Endodermal cell (in vitro differentiated cells): ENCODE measurements around the gene AUTS2. TPM values are rescaled to one million over a fixed set of nuclear protein-coding genes. Genes with fewer than 3 reads are reported as not detected.
A peak's percentile ranks its signal among the peaks of the same experiment; 100 is the strongest.

Experiments used
- DNase-seq: peaks from one replicate; pipeline ENCODE4 v3.0.0-alpha.2; 2017
- H3K27ac ChIP-seq: 2 replicates; pipeline ENCODE4 v1.5.1; 2013; ENCODE audit warnings: mild to moderate bottlenecking, low read depth, low read length, moderate library complexity
- H3K27me3 ChIP-seq: 2 replicates; pipeline ENCODE4 v1.6.1; 2013; ENCODE audit warnings: mild to moderate bottlenecking, low read length, moderate library complexity; ENCODE audit not compliant: insufficient read depth, control insufficient read depth, poor library complexity, severe bottlenecking
- H3K36me3 ChIP-seq: 2 replicates; pipeline ENCODE4 v1.7.0; 2013; ENCODE audit warnings: mild to moderate bottlenecking, low read length, moderate library complexity; ENCODE audit not compliant: control insufficient read depth, insufficient read depth
- H3K4me1 ChIP-seq: one replicate; pipeline ENCODE4 v1.7.0; 2013; ENCODE audit warnings: low read length; ENCODE audit not compliant: control insufficient read depth, insufficient read depth
- H3K4me3 ChIP-seq: 2 replicates; pipeline ENCODE4 v1.5.1; 2013; ENCODE audit warnings: mild to moderate bottlenecking, low read length, moderate library complexity
- H3K9ac ChIP-seq: 2 replicates; pipeline ENCODE4 v1.6.1; 2013; ENCODE audit warnings: mild to moderate bottlenecking, low read length, moderate library complexity; ENCODE audit not compliant: poor library complexity, severe bottlenecking; ENCODE audit errors: extremely low read depth
- H3K9me3 ChIP-seq: 2 replicates; pipeline ENCODE4 v1.6.1; 2013; ENCODE audit warnings: mild to moderate bottlenecking, low read length, moderate library complexity; ENCODE audit not compliant: control insufficient read depth
- H3K27ac Mint-ChIP-seq: 2 replicates; pipeline ENCODE4 v1.8.0; 2020; ENCODE audit warnings: mixed read lengths
- H3K27me3 Mint-ChIP-seq: 2 replicates; pipeline ENCODE4 v1.8.0; 2021; ENCODE audit warnings: mild to moderate bottlenecking, mixed read lengths; ENCODE audit not compliant: insufficient read depth
- H3K36me3 Mint-ChIP-seq: 2 replicates; pipeline ENCODE4 v1.8.0; 2020; ENCODE audit warnings: low read depth, mixed read lengths
- H3K4me1 Mint-ChIP-seq: 2 replicates; pipeline ENCODE4 v1.8.0; 2020; ENCODE audit warnings: mixed read lengths
- H3K4me3 Mint-ChIP-seq: 2 replicates; pipeline ENCODE4 v1.8.0; 2020; ENCODE audit warnings: mild to moderate bottlenecking, moderate library complexity, mixed read lengths
- H3K9me3 Mint-ChIP-seq: 2 replicates; pipeline ENCODE4 v1.8.0; 2020; ENCODE audit warnings: mild to moderate bottlenecking, mixed read lengths
- WGBS, 2 experiments: methylation state at CpG; one replicate each; pipeline versions ENCODE4 v1.1.5 to v1.1.7; 2013; ENCODE audit warnings: missing lambda C conversion rate in 2 of 2, mixed read lengths in 1 of 2; ENCODE audit not compliant: insufficient coverage in 1 of 2, insufficient read length in 1 of 2; 5-methylcytosine and 5-hydroxymethylcytosine counted together
- total RNA-seq, 2 donors: library from RNA; stranded (reverse); fragmentation: NEBNext Ultra II Directional in 1 of 2; extraction: Animal tissue kit (Norgen Biotek cat#: 25700) in 1 of 2; gene quantifications; 2 replicates in 1 of 2; 3 replicates in 1 of 2; pipeline ENCODE4 v1.2.1, GENCODE V29; 2021
- TF ChIP-seq, protein P1 (sequence below): fragments of 200-600 bp; sonication (generic); conservative IDR thresholded peaks from 2 replicates; pipeline ENCODE4 v1.5.0; 2021; ENCODE audit warnings: antibody characterized with exemption, mild to moderate bottlenecking

Gene AUTS2
- total RNA-seq, 2 donors from 2014 or later, result 76.8 to 106 TPM

DNA sequence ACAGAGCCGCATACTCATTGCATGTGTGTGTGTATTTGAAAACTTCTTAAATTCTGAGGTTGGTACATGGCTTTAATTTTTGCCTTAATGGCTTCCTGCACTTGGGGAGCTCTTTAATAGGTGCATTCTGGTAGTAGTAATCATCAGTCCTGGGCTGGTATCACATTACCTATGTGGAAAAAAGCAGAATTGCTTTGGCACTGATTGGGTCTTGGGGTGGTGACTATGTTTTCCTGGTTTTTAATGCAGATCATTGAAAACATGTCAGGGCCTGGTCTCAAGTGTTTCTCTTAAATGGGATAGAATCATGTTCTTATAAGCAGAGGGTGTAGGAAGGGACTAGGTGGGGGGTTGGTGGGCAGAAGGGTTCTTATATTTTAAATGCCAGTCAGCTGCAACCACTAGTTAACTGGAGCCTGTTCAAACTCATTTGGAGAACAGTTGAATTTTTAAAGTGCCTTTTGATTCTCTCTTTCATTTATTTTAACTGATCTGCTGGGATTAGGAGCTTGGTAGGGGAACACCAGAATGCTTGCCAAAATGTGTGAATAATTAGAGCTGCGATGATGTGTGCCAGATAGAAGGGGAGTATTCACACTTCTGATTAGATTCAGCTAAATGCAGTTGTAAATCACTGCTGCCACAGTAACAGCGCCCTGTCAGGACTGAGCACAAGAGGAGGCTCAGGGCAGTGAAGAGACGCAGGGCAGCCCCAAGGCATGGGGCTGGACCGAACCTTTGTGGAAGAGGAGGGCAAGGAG lies 900.1 kb downstream of the AUTS2 start:
- peaks cover 4% of the 10 kb centered on the region for H3K4me1 ChIP-seq
- H3K9me3 ChIP-seq, result no peaks in the 10 kb centered on the region
- no peaks in the 10 kb centered on the region for H3K27me3 Mint-ChIP-seq
- H3K27me3 ChIP-seq, result no peaks in the 10 kb centered on the region
- H3K27ac Mint-ChIP-seq, result no peak overlapping the region
- peaks cover 2% of the 10 kb centered on the region for H3K4me1 Mint-ChIP-seq
- no peak overlapping the region for H3K4me3 ChIP-seq
- no peak overlapping the region for H3K9ac ChIP-seq
- TF ChIP-seq, protein P1, sequence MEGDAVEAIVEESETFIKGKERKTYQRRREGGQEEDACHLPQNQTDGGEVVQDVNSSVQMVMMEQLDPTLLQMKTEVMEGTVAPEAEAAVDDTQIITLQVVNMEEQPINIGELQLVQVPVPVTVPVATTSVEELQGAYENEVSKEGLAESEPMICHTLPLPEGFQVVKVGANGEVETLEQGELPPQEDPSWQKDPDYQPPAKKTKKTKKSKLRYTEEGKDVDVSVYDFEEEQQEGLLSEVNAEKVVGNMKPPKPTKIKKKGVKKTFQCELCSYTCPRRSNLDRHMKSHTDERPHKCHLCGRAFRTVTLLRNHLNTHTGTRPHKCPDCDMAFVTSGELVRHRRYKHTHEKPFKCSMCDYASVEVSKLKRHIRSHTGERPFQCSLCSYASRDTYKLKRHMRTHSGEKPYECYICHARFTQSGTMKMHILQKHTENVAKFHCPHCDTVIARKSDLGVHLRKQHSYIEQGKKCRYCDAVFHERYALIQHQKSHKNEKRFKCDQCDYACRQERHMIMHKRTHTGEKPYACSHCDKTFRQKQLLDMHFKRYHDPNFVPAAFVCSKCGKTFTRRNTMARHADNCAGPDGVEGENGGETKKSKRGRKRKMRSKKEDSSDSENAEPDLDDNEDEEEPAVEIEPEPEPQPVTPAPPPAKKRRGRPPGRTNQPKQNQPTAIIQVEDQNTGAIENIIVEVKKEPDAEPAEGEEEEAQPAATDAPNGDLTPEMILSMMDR, result no peak
- no peak overlapping the region for H3K4me3 Mint-ChIP-seq
- DNase-seq, result peak; percentile 4
- H3K27ac ChIP-seq, result no peak overlapping the region
- peaks cover 4% of the 10 kb centered on the region for H3K36me3 Mint-ChIP-seq
- no peaks in the 10 kb centered on the region for H3K9me3 Mint-ChIP-seq
- no peaks in the 10 kb centered on the region for H3K36me3 ChIP-seq
- 94% methylated on average over 4 to 5 of the region's 5 CpGs for WGBS, 2 experiments

GRCh38 chr7:70500261-70500660 lies 902.0 kb downstream of the AUTS2 start:
- Mint-ChIP-seq H3K36me3 (peaks cover 4% of the 10 kb centered on the region), H3K4me1 (no peaks in the 10 kb centered on the region), H3K27ac (no peak overlapping the region), H3K9me3 (no peaks in the 10 kb centered on the region), H3K4me3 (no peak overlapping the region), H3K27me3 (no peaks in the 10 kb centered on the region)
- WGBS, 2 experiments, result 97 to 100% methylated on average over 5 to 7 of the region's 7 CpGs
- Histone ChIP-seq H3K36me3 (no peaks in the 10 kb centered on the region), H3K27ac (no peak overlapping the region), H3K27me3 (no peaks in the 10 kb centered on the region), H3K9ac (no peak overlapping the region), H3K4me3 (no peak overlapping the region), H3K9me3 (no peaks in the 10 kb centered on the region), H3K4me1 (no peaks in the 10 kb centered on the region)
- TF ChIP-seq, protein P1, result no peak
- no peak for DNase-seq

DNA sequence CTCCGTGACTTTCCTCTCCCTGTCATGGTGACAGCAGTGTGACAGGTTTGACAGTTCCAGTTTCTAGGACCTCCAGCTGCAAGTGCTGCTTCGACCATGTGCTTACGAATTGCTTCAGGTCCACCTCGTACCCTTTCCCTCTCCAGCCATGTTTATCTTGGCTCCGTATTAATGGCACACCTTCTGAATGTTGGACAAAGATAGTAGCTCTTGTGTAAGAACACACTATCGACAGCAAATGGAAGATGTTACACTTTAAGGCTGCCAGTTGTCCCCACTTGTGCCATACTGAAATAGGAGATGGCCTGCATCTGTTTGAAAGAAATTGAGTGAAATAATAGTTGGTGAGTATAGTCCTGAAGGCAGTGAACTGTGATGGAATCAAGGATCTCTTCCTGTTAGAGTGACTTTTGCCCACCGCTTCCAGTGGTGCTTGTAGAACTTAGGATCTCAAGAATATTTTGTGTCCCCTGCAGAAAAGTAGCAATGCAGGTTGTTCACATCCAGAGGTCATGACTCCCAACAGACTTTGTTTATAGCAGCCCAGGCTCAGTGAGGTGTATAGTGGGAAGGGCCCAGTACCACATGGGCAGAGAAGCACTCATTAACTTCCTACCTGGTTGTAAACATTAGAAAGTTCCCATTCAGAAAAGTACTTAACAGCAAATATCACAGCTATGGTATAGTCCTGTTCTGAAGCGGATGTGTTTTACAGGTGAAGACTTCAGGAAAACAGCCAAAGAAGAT lies 904.0 kb downstream of the AUTS2 start:
- Histone ChIP-seq H3K27me3 (no peaks in the 10 kb centered on the region), H3K4me3 (no peak overlapping the region), H3K9ac (no peak overlapping the region), H3K27ac (no peak overlapping the region), H3K9me3 (no peaks in the 10 kb centered on the region), H3K4me1 (no peaks in the 10 kb centered on the region), H3K36me3 (no peaks in the 10 kb centered on the region)
- no peak for DNase-seq
- H3K27me3 Mint-ChIP-seq, result no peaks in the 10 kb centered on the region
- H3K4me3 Mint-ChIP-seq, result no peak overlapping the region
- WGBS, 2 experiments, result 93 to 100% methylated on average over 5 to 8 of the region's 8 CpGs
- no peaks in the 10 kb centered on the region for H3K9me3 Mint-ChIP-seq
- no peaks in the 10 kb centered on the region for H3K4me1 Mint-ChIP-seq
- no peak overlapping the region for H3K27ac Mint-ChIP-seq
- TF ChIP-seq, protein P1, result no peak
- H3K36me3 Mint-ChIP-seq, result peaks cover 4% of the 10 kb centered on the region
